WTC11 (cell line): Measurements from ENCODE around the gene ZNF77. TPM values are rescaled to one million over a fixed set of nuclear protein-coding genes. Genes with fewer than 3 reads are reported as not detected.
A peak's percentile ranks its signal among the peaks of the same experiment; 100 is the strongest.

ENCODE experiments used
- ATAC-seq: fragments of 200-7000 bp; cut with Tn5 transposase; 2 replicates; pipeline ENCODE4 v1.10.0; 2021; ENCODE audit warnings: mild to moderate bottlenecking, moderate library complexity
- CTCF ChIA-PET: fragments of 300-600 bp; sonication (Branson Sonifier 250); formaldehyde crosslinking; loops from one replicate; lab custom pipeline; 2021; ENCODE audit warnings: antibody characterized with exemption; lab: Charles Lee
- POLR2A ChIA-PET: fragments of 350-600 bp; sonication (Branson Sonifier 250); formaldehyde crosslinking; loops from one replicate; lab custom pipeline; 2021; ENCODE audit warnings: antibody characterized with exemption; lab: Charles Lee
- DNase-seq: peaks from one replicate; pipeline ENCODE4 v3.0.0; 2021; ENCODE audit warnings: low spot score
- H3K27ac Mint-ChIP-seq: 2 replicates; pipeline ENCODE4 v1.8.0; 2021; ENCODE audit warnings: mixed read lengths
- H3K27me3 Mint-ChIP-seq: 2 replicates; pipeline ENCODE4 v1.8.0; 2021; ENCODE audit warnings: low read depth, mild to moderate bottlenecking, moderate library complexity, mixed read lengths
- H3K36me3 Mint-ChIP-seq: 2 replicates; pipeline ENCODE4 v1.8.0; 2021; ENCODE audit warnings: mixed read lengths
- H3K4me1 Mint-ChIP-seq: 2 replicates; pipeline ENCODE4 v1.8.0; 2022; ENCODE audit warnings: mixed read lengths
- H3K4me3 Mint-ChIP-seq: 2 replicates; pipeline ENCODE4 v1.8.0; 2021; ENCODE audit warnings: mild to moderate bottlenecking, moderate library complexity, mixed read lengths
- H3K9me3 Mint-ChIP-seq: 2 replicates; pipeline ENCODE4 v1.8.0; 2021; ENCODE audit warnings: mixed read lengths
- ARID4B ChIP-seq: sonication (generic); formaldehyde crosslinking; IDR thresholded peaks from 2 replicates; pipeline ENCODE4 v1.8.0; 2023; ENCODE audit warnings: missing genetic modification reagents, mild to moderate bottlenecking, borderline replicate concordance
- ATF3 ChIP-seq: sonication (generic); formaldehyde crosslinking; conservative IDR thresholded peaks from 2 replicates; pipeline ENCODE4 v1.8.1; 2022; ENCODE audit warnings: mild to moderate bottlenecking, missing genetic modification reagents
- CBFB ChIP-seq: sonication (generic); formaldehyde crosslinking; IDR thresholded peaks from 2 replicates; pipeline ENCODE4 v1.8.1; 2022; ENCODE audit warnings: mild to moderate bottlenecking, low read depth, missing genetic modification reagents
- CREB1 ChIP-seq: sonication (generic); formaldehyde crosslinking; IDR thresholded peaks from 2 replicates; pipeline ENCODE4 v1.8.0; 2023; ENCODE audit warnings: mild to moderate bottlenecking, missing genetic modification reagents
- EMX1 ChIP-seq: fragments of 250-450 bp; sonication (Bioruptor Pico); IDR thresholded peaks from 2 replicates; pipeline ENCODE4 v1.8.0; 2021; ENCODE audit warnings: mild to moderate bottlenecking
- ESRRA ChIP-seq: sonication (generic); formaldehyde crosslinking; IDR thresholded peaks from 2 replicates; pipeline ENCODE4 v1.8.1; 2022; ENCODE audit warnings: mild to moderate bottlenecking, missing genetic modification reagents, borderline replicate concordance
- ETV6 ChIP-seq: sonication (generic); formaldehyde crosslinking; IDR thresholded peaks from 2 replicates; pipeline ENCODE4 v1.8.1; 2022; ENCODE audit warnings: mild to moderate bottlenecking, missing genetic modification reagents
- FOXJ3 ChIP-seq: sonication (generic); formaldehyde crosslinking; IDR thresholded peaks from 2 replicates; pipeline ENCODE4 v1.9.0; 2021; ENCODE audit warnings: missing genetic modification reagents, mild to moderate bottlenecking, borderline replicate concordance
- FOXK1 ChIP-seq: sonication (generic); formaldehyde crosslinking; IDR thresholded peaks from 2 replicates; pipeline ENCODE4 v1.8.0; 2022; ENCODE audit warnings: mild to moderate bottlenecking, moderate library complexity, missing genetic modification reagents
- FOXP1 ChIP-seq: sonication (generic); formaldehyde crosslinking; IDR thresholded peaks from 2 replicates; pipeline ENCODE4 v1.8.0; 2022; ENCODE audit warnings: missing genetic modification reagents, mild to moderate bottlenecking, moderate library complexity, borderline replicate concordance
- FOXP4 ChIP-seq: sonication (generic); formaldehyde crosslinking; IDR thresholded peaks from 2 replicates; pipeline ENCODE4 v1.8.0; 2022; ENCODE audit warnings: mild to moderate bottlenecking, missing genetic modification reagents
- GRHL2 ChIP-seq: fragments of 250-450 bp; sonication (Bioruptor Pico); IDR thresholded peaks from 2 replicates; pipeline ENCODE4 v1.8.0; 2022; ENCODE audit warnings: mild to moderate bottlenecking, moderate library complexity; ENCODE audit not compliant: insufficient replicate concordance, severe bottlenecking
- JAZF1 ChIP-seq: fragments of 250-450 bp; sonication (Bioruptor Pico); IDR thresholded peaks from 2 replicates; pipeline ENCODE4 v1.9.0; 2021; ENCODE audit warnings: moderate library complexity, mild to moderate bottlenecking, inconsistent platforms
- MAX ChIP-seq: sonication (generic); formaldehyde crosslinking; IDR thresholded peaks from 2 replicates; pipeline ENCODE4 v1.8.0; 2022; ENCODE audit warnings: mild to moderate bottlenecking, missing genetic modification reagents
- NFYB ChIP-seq: sonication (generic); formaldehyde crosslinking; conservative IDR thresholded peaks from 2 replicates; pipeline ENCODE4 v1.8.0; 2022; ENCODE audit warnings: low read depth, missing genetic modification reagents
- NR1H2 ChIP-seq: sonication (generic); formaldehyde crosslinking; IDR thresholded peaks from 2 replicates; pipeline ENCODE4 v1.9.0; 2021; ENCODE audit warnings: mild to moderate bottlenecking, moderate library complexity, missing genetic modification reagents
- TP53 ChIP-seq: sonication (generic); formaldehyde crosslinking; IDR thresholded peaks from 2 replicates; pipeline ENCODE4 v1.8.1; 2023; ENCODE audit warnings: mild to moderate bottlenecking, missing genetic modification reagents
- USF2 ChIP-seq: sonication (generic); formaldehyde crosslinking; IDR thresholded peaks from 2 replicates; pipeline ENCODE4 v1.8.1; 2023; ENCODE audit warnings: mild to moderate bottlenecking, missing genetic modification reagents, moderate library complexity
- ZNF121 ChIP-seq: sonication (generic); formaldehyde crosslinking; IDR thresholded peaks from 2 replicates; pipeline ENCODE4 v1.8.0; 2023; ENCODE audit warnings: missing genetic modification reagents
- ZNF263 ChIP-seq: sonication (generic); formaldehyde crosslinking; IDR thresholded peaks from 2 replicates; pipeline ENCODE4 v1.8.1; 2022; ENCODE audit warnings: low read depth, mild to moderate bottlenecking, moderate library complexity, missing genetic modification reagents
- ZNF416 ChIP-seq: fragments of 250-450 bp; sonication (Bioruptor Pico); IDR thresholded peaks from 2 replicates; pipeline ENCODE4 v1.9.0; 2021; ENCODE audit warnings: mild to moderate bottlenecking, inconsistent platforms
- ZNF532 ChIP-seq: fragments of 250-450 bp; sonication (Bioruptor Pico); IDR thresholded peaks from 2 replicates; pipeline ENCODE4 v1.9.0; 2021; ENCODE audit warnings: mild to moderate bottlenecking, borderline replicate concordance
- total RNA-seq: library from RNA; stranded (reverse); gene quantifications from 3 replicates; pipeline ENCODE4 v1.2.3, GENCODE V29; 2021

Gene ZNF77
- total RNA-seq, 1 experiment from 2014 or later, result 4.7 TPM

- no peak for TF ChIP-seq ZNF532 (CRISPR knock-in tag)
- TF ChIP-seq ARID4B (CRISPR knock-in tag), result no peak
- TF ChIP-seq FOXK1 (CRISPR knock-in tag), result no peak
- TF ChIP-seq TP53, result no peak
- no peak for TF ChIP-seq EMX1 (CRISPR knock-in tag)
- TF ChIP-seq ESRRA (CRISPR knock-in tag), result no peak
- TF ChIP-seq ZNF263 (CRISPR knock-in tag), result no peak
- TF ChIP-seq FOXJ3 (CRISPR knock-in tag), result no peak
Observed at GRCh38 chr19:2902590-2903218, 42.1 kb downstream of the ZNF77 start (continued).

- Mint-ChIP-seq H3K27me3 (peaks cover 15% of the 10 kb centered on the region), H3K27ac (peak within 1 kb of the TSS; percentile 94), H3K4me3 (peak within 1 kb of the TSS; percentile 97), H3K36me3 (peaks cover 6% of the 10 kb centered on the region; the same call in 1 of the 2 replicates), H3K9me3 (peaks cover 21% of the 10 kb centered on the region), H3K4me1 (peaks cover 10% of the 10 kb centered on the region)
- CTCF ChIA-PET, result interaction anchor here (0.6 to 1.7 kb wide), 14 partner anchors 13 to 405 kb away, joined by 3 to 21 read pairs (median 4); partner anchors contain the start of genes ZNF554 and ZNF555
- ATAC-seq (peak; percentile 98), DNase-seq (peak; percentile 100)
- POLR2A ChIA-PET, result interaction anchor here (0.6 to 1.1 kb wide), 4 partner anchors 14 to 425 kb away, joined by 3 to 4 read pairs (median 4); partner anchors contain the start of genes GADD45B and ZNF77
- 0 out of 2 replicates have a peak, but pooled peaks have one; percentile 36 for TF ChIP-seq FOXP1 (CRISPR knock-in tag)
- no peak for TF ChIP-seq ATF3 (CRISPR knock-in tag)
- no peak for TF ChIP-seq ESRRA (CRISPR knock-in tag)
- TF ChIP-seq ZNF416 (CRISPR knock-in tag), result peak; percentile 52; the same call in 1 of the 2 replicates
- TF ChIP-seq GRHL2 (CRISPR knock-in tag), result no peak
- TF ChIP-seq CBFB (CRISPR knock-in tag), result no peak
- TF ChIP-seq ETV6 (CRISPR knock-in tag), result no peak
- no peak for TF ChIP-seq CREB1 (CRISPR knock-in tag)
- TF ChIP-seq JAZF1, result no peak
- peak; percentile 21; the same call in 1 of the 2 replicates for TF ChIP-seq MAX (CRISPR knock-in tag)
- TF ChIP-seq NFYB (CRISPR knock-in tag), result peak; percentile 89
- no peak for TF ChIP-seq NR1H2 (CRISPR knock-in tag)
- TF ChIP-seq USF2 (CRISPR knock-in tag), result no peak; the same call in 1 of the 2 replicates
- TF ChIP-seq ZNF121 (CRISPR knock-in tag), result no peak
- no peak for TF ChIP-seq FOXP4
Observed at GRCh38 chr19:2900296-2901252, 44.2 kb downstream of the ZNF77 start, which contains the start of gene ZNF57. ZNF57 (plus strand) TSS chr19:2900928; CDS start chr19:2901046, 118 bp downstream.
